ENCODE measurements around the gene STK17A. TPM values are rescaled to one million over a fixed set of nuclear protein-coding genes. Genes with fewer than 3 reads are reported as not detected.

The STK17A gene
- total RNA-seq, 1 experiment from 2014 or later: 9.8 TPM

DNA sequence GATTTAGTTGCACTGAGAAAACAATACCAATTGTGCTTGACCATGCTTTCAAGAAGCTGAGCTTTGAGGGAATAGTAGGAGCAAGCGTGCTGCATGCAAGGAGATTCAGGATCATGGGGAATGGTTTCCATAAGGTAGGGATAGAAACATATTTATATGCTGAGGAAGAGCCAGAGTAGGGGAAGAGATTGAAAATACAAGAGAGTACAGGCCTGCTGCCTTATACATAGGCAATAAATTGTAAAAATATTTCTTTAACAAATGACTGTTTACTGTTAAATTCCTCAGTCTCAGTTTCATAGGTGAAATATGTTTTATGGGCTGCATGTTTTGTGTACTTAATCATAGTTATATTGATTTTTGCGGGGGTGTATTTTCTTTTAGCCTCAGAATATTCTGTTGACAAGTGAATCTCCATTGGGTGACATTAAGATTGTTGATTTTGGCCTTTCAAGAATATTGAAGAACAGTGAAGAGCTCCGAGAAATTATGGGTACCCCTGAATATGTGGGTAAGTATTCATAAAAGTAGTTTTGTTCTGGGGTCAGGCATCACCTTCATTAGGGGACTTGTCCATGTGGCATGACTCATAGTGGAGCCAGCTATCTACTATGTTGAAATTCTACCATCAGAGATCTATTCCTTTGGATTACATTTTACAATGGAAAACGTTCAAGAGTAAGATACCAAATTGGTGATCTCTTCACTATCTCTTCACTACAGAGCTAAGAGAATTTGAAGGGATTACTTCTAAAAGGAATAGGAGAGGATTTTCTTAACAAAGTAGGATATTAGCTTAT is 36.5 kb downstream of the STK17A start:
- Histone ChIP-seq H2BK120ac (ENCODE audit: low read depth, low read length, poor library complexity, severe bottlenecking) (no peak overlapping the region), H3K23me2 (ENCODE audit: insufficient read length, low read depth, low read length, poor library complexity, severe bottlenecking) (peaks cover 2% of the 10 kb centered on the region), H3K27me3 (ENCODE audit: insufficient read depth, low read length) (no peaks in the 10 kb centered on the region), H3K23ac (ENCODE audit: insufficient read length, low read depth, low read length) (no peak overlapping the region), H4K91ac (ENCODE audit: insufficient read length, low read depth, low read length) (no peak overlapping the region), H3K79me2 (ENCODE audit: insufficient read depth, low read length) (no peaks in the 10 kb centered on the region), H2BK15ac (ENCODE audit: low read depth, low read length) (no peak overlapping the region), H3K9ac (ENCODE audit: extremely low read depth, insufficient read length, low read length) (no peak overlapping the region), H3K56ac (ENCODE audit: insufficient read length, low read depth, low read length) (no peak overlapping the region), H3K9me3 (ENCODE audit: control insufficient read depth, low read depth, low read length) (no peaks in the 10 kb centered on the region), H2BK5ac (ENCODE audit: insufficient read length, low read length) (no peak overlapping the region), H4K5ac (ENCODE audit: insufficient read length, low read depth, low read length) (no peak overlapping the region), H3T11ph (ENCODE audit: low read length) (no peak overlapping the region), H4K8ac (replicated peaks; ENCODE audit: insufficient read length, low read depth, low read length) (no peak overlapping the region), H3K14ac (ENCODE audit: insufficient read depth, low read length) (no peak overlapping the region), H3K18ac (ENCODE audit: insufficient read length, low read depth, low read length) (no peak overlapping the region), H4K20me1 (ENCODE audit: control insufficient read depth, insufficient read depth, insufficient read length) (no peaks in the 10 kb centered on the region), H3K4me2 (ENCODE audit: insufficient read depth, insufficient read length, low read length) (no peak overlapping the region), H3K27ac (ENCODE audit: insufficient read length, low read depth, low read length) (no peak overlapping the region), H2AK5ac (ENCODE audit: insufficient read length, low read length) (no peak overlapping the region), H2BK20ac (ENCODE audit: low read depth, low read length, poor library complexity, severe bottlenecking) (no peak overlapping the region), H2AFZ (ENCODE audit: low read length) (no peak overlapping the region), H3K4ac (ENCODE audit: low read depth, low read length) (no peak overlapping the region), H3K79me1 (ENCODE audit: insufficient read depth, low read depth, low read length, poor library complexity, severe bottlenecking) (no peaks in the 10 kb centered on the region), H3K4me1 (ENCODE audit: insufficient read depth, low read length) (no peaks in the 10 kb centered on the region; the same call in 1 of the 2 replicates), H2BK12ac (ENCODE audit: insufficient read length, low read depth, low read length) (no peak overlapping the region)
- H3K27ac Mint-ChIP-seq: no peak overlapping the region
- no peaks in the 10 kb centered on the region for H3K9me3 Mint-ChIP-seq
- no peaks in the 10 kb centered on the region for H3K27me3 Mint-ChIP-seq (ENCODE audit: low read depth)
- WGBS (ENCODE audit: extremely low coverage, insufficient read length, low lambda C conversion rate): no CpG with 5 or more reads among the region's 4 CpGs
- no peak for DNase-seq
- no peak overlapping the region for H3K4me3 Mint-ChIP-seq
- peaks cover 0 to 2% of the 10 kb centered on the region in 2 experiments; a peak in 2 of 4 replicates for H3K4me1 Mint-ChIP-seq
- TF ChIP-seq, protein P1, sequence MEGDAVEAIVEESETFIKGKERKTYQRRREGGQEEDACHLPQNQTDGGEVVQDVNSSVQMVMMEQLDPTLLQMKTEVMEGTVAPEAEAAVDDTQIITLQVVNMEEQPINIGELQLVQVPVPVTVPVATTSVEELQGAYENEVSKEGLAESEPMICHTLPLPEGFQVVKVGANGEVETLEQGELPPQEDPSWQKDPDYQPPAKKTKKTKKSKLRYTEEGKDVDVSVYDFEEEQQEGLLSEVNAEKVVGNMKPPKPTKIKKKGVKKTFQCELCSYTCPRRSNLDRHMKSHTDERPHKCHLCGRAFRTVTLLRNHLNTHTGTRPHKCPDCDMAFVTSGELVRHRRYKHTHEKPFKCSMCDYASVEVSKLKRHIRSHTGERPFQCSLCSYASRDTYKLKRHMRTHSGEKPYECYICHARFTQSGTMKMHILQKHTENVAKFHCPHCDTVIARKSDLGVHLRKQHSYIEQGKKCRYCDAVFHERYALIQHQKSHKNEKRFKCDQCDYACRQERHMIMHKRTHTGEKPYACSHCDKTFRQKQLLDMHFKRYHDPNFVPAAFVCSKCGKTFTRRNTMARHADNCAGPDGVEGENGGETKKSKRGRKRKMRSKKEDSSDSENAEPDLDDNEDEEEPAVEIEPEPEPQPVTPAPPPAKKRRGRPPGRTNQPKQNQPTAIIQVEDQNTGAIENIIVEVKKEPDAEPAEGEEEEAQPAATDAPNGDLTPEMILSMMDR (conservative IDR thresholded peaks at IDR 0.05): no peak
- peaks cover 0 to 14% (median 10%) of the 10 kb centered on the region in 3 experiments; a peak in 5 of 7 replicates for H3K36me3 Mint-ChIP-seq (ENCODE audit: insufficient read depth in 1 of 3, low read depth in 3 of 3)

All from H9 (cell line).